Tibial nerve (tissue), 4 donors: ENCODE data around the gene GOLGB1.

Source experiments
- EP300 ChIP-seq, 2 donors: sonication (generic); formaldehyde crosslinking; IDR thresholded peaks; one replicate each; pipeline ENCODE4 v1.6.1; 2017; ENCODE audit warnings: antibody characterized with exemption in 2 of 2, mild to moderate bottlenecking in 1 of 2
- POLR2A ChIP-seq, 2 donors: fragments of 450-650 bp; IDR thresholded peaks; one replicate each; pipeline ENCODE4 v1.6.1; 2017; ENCODE audit warnings: antibody characterized with exemption in 2 of 2, mild to moderate bottlenecking in 2 of 2, moderate library complexity in 2 of 2
- TF ChIP-seq, protein P1 (sequence below), 5 experiments: fragments of 200-600 bp in 3 of 5; fragments of 450-650 bp in 2 of 5; sonication (generic) in 3 of 5; IDR thresholded peaks; one replicate each; pipeline ENCODE4 v1.5.1; 2016 to 2019; ENCODE audit warnings: antibody characterized with exemption in 5 of 5, mild to moderate bottlenecking in 3 of 5, moderate library complexity in 2 of 5

DNA sequence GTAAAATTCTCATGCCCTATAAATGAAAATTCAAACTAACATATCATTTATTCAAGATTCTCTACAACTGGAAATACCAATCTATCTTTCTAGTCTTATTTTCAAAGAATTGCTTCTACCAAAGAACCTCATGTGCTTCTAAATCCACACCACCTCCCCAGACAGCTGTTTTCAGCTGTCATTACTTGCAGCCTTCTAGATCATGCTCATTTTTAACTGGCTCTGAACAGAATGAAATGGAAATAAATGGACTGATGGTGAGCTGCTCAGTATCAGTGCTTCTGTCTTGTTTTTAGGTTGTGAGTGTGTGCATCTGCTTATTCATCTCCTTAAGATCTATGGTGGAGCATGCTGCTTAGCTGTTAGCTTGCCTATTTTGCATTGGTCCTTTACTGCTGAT, 29.4 kb downstream of the GOLGB1 start:
- TF ChIP-seq, protein P1, sequence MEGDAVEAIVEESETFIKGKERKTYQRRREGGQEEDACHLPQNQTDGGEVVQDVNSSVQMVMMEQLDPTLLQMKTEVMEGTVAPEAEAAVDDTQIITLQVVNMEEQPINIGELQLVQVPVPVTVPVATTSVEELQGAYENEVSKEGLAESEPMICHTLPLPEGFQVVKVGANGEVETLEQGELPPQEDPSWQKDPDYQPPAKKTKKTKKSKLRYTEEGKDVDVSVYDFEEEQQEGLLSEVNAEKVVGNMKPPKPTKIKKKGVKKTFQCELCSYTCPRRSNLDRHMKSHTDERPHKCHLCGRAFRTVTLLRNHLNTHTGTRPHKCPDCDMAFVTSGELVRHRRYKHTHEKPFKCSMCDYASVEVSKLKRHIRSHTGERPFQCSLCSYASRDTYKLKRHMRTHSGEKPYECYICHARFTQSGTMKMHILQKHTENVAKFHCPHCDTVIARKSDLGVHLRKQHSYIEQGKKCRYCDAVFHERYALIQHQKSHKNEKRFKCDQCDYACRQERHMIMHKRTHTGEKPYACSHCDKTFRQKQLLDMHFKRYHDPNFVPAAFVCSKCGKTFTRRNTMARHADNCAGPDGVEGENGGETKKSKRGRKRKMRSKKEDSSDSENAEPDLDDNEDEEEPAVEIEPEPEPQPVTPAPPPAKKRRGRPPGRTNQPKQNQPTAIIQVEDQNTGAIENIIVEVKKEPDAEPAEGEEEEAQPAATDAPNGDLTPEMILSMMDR (IDR thresholded peaks at IDR 0.05), result no peak
- TF ChIP-seq POLR2A (IDR thresholded peaks at IDR 0.05) (no peak), EP300 (IDR thresholded peaks at IDR 0.05) (no peak)
